Stromal cell of bone marrow (primary cell): ENCODE measurements around the gene SLC9A6.
A peak's percentile ranks its signal among the peaks of the same experiment; 100 is the strongest.
"Not testable (repeated sequence)": the region's sequence is repeated elsewhere in the genome, so short reads cannot be mapped to it uniquely, and the experiment has no call there.

ENCODE experiments used
- DNase-seq: peaks from one replicate; pipeline ENCODE4 v3.0.0-alpha.2; 2012; ENCODE audit warnings: low read depth

The SLC9A6 gene

GRCh38 chrX:136030303-136031191, 45.3 kb downstream of the SLC9A6 start:
- DNase-seq, result peak; percentile 73

DNA sequence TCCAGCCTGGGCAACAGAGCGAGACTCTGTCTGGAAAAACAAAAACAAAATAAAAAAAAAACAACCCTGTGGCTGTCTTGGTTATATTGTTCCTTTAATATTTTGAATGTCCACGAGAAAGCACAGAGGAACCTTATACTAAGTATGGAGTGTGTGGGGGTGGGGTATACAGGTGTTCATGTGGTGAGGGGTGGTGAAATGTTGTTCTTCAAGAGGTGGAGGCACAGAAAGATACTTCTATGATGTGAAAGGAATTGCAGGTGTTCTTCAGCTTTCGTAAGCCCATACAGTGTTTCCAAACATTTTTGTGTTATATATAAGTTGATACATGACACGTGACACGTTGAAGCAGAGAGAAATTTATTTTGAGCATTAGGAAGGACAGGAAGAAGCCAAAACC, 46.4 kb downstream of the SLC9A6 start:
- DNase-seq, result no peak

- peak; percentile 7 for DNase-seq
Observed at GRCh38 chrX:136032370-136032769, 47.1 kb downstream of the SLC9A6 start.

DNA sequence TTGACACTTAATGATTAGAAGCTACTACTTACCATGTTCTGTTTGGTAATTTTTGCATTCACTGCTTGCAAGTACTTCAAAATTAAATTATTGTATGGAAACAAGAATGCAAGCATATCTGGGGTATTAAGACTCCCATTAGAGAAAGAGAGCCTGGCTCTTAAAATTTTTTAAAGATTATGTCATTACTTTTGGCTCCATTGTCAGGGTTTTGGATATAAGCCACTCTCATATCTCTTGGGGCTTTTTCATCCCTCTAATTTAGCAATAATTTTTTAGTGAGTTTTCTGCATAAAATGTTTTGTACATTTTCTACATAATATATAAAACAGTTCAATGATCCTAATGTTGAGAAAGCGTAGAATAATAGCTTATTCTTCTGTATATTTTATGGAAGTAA, 49.4 kb downstream of the SLC9A6 start:
- DNase-seq, result peak; percentile 7

DNA sequence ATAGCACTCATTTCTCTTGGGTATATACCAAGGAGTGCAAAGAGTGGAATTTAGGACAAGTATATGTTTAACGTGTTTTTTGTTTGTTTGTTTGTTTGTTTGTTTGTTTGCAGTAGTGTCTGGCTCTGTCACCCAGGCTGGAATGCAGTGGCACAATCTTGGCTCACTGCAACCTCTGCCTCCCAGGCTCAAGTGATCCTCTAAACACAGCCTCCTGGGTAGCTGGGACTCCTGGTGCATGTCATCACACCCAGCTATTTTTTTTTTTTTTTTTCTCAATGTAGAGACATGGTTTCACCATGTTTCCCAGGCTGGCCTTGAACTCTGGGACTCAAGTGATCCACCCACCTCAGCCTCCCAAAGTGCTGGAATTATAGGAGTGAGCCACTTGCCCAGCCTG, 50.4 kb downstream of the SLC9A6 start:
- DNase-seq, result no peak

DNA sequence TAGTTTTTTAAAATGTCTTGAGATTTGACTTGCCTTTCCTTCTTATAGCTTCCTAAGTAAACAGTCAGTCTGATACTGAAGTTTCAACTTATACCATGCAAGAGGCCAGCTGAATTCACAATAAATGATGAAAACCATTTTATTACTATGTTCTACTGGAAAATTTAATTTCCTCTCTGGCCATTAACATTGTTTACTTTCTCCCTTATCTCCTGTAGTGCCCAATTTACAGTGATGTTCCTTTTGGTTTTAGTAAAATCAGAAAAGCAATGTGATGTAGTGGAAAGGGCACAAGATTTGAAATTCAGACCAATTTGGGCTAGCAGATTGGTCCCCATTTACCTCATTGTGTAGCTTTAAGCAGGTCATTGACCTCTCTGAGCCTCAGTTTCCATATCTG, 54.2 kb downstream of the SLC9A6 start:
- no peak for DNase-seq

GRCh38 chrX:136039968-136040367, 54.7 kb downstream of the SLC9A6 start:
- no peak for DNase-seq

DNA sequence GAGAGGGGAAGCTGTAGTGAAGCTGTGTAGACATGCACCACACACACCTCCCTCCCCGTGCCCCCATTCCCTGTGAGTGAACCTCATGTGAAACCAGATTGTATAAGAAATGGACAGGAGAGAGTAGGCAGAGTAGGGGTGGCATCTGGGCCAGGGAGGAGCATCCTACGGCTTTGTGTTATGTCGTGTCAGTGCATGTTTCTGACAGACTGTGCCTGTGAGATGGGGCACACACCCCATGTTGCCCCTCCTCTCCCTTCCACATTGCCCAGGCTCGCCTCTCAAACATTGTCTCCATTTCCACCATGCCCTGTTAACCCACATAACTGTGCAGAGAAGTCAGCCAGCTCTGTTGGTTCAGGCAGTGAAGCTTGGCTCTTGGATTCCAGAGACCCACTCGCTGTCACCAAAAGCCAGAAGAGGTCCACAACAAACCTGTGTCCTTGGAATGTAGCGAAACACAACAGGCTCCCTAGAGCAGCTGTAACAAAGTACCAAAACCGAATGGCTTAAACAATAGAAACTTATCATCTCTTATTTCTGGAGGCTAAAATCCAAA, 56.1 kb downstream of the SLC9A6 start:
- no peak for DNase-seq

- DNase-seq, result no peak
Observed at GRCh38 chrX:136045008-136045407, 59.8 kb downstream of the SLC9A6 start.

DNA sequence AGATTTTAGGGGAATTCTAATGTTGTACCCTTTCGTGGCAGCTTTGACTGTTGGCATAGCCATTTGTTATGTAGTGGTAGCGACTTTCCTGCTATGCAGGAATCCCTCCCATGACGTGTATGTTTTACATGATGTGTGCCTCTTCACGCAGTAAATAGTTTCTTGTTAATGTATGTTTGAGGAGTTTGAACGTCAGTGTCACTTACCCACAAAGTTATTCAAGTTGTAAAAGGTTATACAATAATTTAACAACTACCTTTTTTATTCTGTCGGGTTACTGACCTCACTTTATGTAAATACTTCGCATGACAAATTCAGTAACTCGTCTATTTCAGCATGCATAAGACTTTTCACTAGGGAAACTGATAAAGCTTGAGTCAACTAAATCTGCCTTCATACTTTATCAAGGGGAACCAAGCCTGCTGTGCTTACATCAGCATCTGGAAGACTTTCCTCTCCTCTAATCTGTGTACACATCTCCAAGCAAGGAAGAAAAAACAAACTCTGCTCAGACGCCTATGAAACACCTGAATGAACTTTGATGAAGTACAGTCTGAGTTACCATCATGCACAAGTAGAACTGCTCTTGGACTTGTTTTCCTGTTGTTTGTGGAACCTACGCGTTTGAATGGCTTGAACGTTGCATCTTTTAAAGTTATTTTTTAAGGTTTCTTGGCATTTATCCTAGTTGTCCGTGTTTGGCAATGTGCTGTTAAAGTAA, 61.2 kb downstream of the SLC9A6 start:
- no peak for DNase-seq

DNA sequence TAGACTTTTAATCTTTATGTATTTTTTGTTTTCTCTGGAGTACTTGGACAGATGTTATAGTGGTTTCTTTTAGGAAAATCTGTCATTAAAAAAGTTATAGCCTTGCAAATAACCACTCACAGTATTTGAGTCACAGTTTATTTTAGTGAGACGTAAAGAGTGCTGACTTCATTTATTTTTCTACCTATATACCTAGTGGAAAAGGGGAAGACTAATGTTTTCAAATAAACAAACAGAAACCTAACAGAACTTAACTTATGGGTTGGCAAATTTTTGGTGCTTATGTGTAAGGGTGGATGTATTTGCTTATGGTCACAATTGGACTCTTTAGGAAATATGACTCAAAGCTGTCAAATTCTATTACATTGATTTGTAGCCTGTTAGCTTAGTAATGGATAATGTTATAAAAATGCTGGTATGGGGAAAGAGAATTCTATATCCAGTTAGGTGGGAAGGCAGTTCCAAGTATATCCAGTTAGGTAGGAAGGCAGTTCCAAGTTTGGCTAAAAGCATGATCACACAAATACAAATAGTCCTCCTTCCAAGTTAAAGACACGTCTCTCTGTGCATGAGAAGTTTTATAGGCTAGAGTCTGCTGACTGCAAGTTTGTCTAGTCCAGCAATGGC, 61.9 kb downstream of the SLC9A6 start:
- DNase-seq, result no peak

DNA sequence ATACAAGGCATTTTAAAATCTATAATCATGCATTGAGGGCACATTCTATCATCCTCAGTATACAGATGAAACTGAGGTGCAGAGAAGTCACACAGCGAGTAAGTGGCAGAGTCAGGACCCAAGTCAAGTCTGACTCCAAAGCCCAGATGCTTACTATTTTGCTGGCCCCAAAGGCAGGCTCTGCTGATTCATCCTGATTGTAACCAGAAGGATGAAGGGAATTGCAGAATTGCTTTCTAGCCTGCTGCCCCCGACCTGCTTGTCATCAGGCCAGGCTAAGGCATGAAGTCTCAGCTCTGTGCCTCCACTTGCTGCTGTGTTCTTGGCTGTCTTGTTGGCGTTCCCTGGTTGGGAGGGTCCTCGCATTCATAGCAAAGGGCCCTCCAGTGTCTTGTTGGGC, 62.7 kb downstream of the SLC9A6 start:
- no peak for DNase-seq

DNA sequence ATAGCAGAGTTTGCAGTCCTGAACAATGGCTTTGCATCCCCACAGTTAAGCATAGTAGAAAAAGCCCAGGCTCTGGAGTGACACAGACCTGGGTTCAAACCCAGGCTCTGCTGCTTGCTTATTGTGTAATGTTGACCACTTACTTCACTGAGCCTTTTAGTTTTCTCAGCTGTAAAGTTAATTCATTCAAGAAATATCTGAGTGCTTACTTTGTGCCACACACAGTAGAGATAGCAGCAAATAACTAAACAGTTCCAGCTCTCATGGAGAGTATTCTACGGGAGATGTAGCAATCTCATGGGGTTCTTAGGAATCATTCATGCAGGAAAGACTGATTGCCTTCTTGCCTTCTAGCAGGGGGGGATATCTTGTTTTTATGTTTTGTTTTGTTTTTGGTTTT, 63.2 kb downstream of the SLC9A6 start:
- no peak for DNase-seq

DNA sequence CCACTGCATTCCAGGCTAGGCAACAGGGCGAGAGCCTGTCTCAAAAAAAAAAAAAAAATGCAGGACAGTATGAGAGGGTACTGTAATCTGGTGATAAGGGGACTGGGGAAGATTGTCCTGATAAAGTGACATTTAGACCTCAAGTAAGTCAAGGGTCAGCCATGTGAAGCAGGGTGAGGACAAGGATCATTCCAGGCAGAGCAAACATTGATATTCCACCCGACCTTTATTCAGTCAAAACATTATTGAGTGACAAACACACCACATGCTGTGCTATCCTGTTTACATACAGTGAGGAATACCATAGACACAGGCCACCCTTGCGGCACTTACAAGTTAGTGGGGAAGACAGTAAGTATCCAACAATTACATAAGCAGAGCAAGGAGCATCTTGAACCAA, 64.4 kb downstream of the SLC9A6 start:
- no peak for DNase-seq

GRCh38 chrX:136050875-136051274, 65.6 kb downstream of the SLC9A6 start:
- not testable (repeated sequence) for DNase-seq

- DNase-seq, result no peak
Observed at GRCh38 chrX:136051611-136052010, 66.4 kb downstream of the SLC9A6 start.

- DNase-seq, result peak; percentile 84
Observed at GRCh38 chrX:136055651-136056221, 70.5 kb downstream of the SLC9A6 start.

DNA sequence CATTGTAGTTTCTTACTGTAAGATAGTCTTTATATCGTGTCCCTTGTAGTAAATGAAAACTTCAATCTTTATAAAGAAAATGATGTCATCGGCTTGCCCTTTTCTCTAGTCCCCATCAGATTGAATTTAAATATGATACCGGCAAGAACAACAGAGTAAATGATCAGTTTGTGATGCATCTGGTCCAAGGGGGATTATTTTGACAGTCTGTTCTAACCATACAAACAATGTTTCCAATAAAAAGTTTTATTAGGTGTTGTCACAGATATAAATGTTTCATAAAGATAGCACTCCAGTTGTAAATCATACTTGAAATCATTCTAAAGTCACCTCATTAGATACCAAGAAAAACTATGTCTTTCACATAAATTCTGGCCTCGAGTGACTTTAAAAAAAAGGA, 72.3 kb downstream of the SLC9A6 start:
- no peak for DNase-seq

- DNase-seq, result no peak
Observed at GRCh38 chrX:136059350-136059749, 74.1 kb downstream of the SLC9A6 start.

GRCh38 chrX:136061286-136061685, 76.1 kb downstream of the SLC9A6 start:
- DNase-seq, result no peak

- no peak for DNase-seq
Observed at GRCh38 chrX:136061696-136062095, 76.5 kb downstream of the SLC9A6 start.

DNA sequence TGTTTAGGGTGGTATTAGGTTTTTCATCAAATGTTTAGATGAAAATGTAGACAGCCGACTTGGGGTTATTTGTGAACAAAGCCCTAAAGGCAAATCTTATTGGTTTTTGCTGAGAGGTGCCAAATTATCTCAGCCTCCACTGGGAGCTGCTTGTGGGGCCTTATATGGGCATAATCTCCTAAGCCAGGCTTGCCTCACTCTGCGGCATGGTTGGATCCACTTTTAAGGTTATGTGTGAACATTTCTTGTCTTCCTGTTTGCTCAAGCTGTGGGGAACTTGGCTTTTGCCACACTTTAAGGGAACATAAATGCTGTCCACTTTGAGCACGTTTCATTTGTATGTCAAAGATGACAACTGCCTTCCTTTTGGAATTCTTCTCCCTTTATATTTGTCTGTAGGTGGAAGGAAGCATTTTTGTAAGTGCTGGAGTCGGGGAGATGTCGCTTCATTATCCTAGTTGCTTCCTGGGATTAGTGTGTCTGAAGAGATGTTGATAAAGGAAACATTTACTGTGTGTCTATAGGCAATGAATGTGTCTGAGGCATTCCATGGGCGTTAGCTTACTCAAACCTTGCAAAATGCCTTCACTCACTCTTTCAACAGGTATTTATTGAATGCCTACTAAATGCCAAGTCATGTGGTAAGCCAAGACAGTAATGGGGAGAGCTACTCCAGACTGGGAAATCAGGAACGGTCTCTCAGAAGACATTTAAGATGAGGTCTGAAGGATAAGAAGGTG, 78.3 kb downstream of the SLC9A6 start:
- no peak for DNase-seq
